ENCODE results near the gene SLC38A1. TPM values are rescaled to one million over a fixed set of nuclear protein-coding genes. Genes with fewer than 3 reads are reported as not detected.

The SLC38A1 gene
- total and polyA plus RNA-seq, 4 donors: 13.7 to 60.3 (median 26.4) TPM

- H3K27ac ChIP-seq (ENCODE audit: low read depth in 1 of 2, low read length in 1 of 2): no peak overlapping the region
- no peaks in the 10 kb centered on the region for H3K27me3 ChIP-seq (ENCODE audit: control insufficient read depth in 3 of 3, insufficient read depth in 3 of 3, low read length in 2 of 3)
- H3K9me3 ChIP-seq (ENCODE audit: control insufficient read depth in 4 of 4, insufficient read depth in 3 of 4, low read length in 3 of 4): no peaks in the 10 kb centered on the region
- peaks cover 0 to 5% (median 0%) of the 10 kb centered on the region in 5 donors for H3K4me1 ChIP-seq (ENCODE audit: control insufficient read depth in 5 of 5, insufficient read depth in 5 of 5, low read length in 5 of 5)
- TF ChIP-seq, protein P1, sequence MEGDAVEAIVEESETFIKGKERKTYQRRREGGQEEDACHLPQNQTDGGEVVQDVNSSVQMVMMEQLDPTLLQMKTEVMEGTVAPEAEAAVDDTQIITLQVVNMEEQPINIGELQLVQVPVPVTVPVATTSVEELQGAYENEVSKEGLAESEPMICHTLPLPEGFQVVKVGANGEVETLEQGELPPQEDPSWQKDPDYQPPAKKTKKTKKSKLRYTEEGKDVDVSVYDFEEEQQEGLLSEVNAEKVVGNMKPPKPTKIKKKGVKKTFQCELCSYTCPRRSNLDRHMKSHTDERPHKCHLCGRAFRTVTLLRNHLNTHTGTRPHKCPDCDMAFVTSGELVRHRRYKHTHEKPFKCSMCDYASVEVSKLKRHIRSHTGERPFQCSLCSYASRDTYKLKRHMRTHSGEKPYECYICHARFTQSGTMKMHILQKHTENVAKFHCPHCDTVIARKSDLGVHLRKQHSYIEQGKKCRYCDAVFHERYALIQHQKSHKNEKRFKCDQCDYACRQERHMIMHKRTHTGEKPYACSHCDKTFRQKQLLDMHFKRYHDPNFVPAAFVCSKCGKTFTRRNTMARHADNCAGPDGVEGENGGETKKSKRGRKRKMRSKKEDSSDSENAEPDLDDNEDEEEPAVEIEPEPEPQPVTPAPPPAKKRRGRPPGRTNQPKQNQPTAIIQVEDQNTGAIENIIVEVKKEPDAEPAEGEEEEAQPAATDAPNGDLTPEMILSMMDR (IDR thresholded peaks at IDR 0.05; ENCODE audit: control extremely low read depth, extremely low read depth): no peak
- H3K9ac ChIP-seq (ENCODE audit: insufficient read depth in 1 of 2, low read length in 2 of 2): no peak overlapping the region
- H3K36me3 ChIP-seq (ENCODE audit: control insufficient read depth in 4 of 4, insufficient read depth in 4 of 4, low read length in 4 of 4): no peaks in the 10 kb centered on the region
- 63 to 84% methylated on average over 2 of the region's 2 CpGs for WGBS, 2 donors
- H3K4me3 ChIP-seq: no peak overlapping the region
- ATAC-seq (ENCODE audit: insufficient read depth, low FRiP score) (no peak), DNase-seq (no peak)
Observed at GRCh38 chr12:46134205-46134811, 134.5 kb downstream of the SLC38A1 start.

- TF ChIP-seq, protein P1 (IDR thresholded peaks at IDR 0.05; ENCODE audit: control extremely low read depth, extremely low read depth): no peak
- Histone ChIP-seq H3K27ac (ENCODE audit: low read depth in 1 of 2, low read length in 1 of 2) (no peak overlapping the region), H3K27me3 (ENCODE audit: control insufficient read depth in 3 of 3, insufficient read depth in 3 of 3, low read length in 2 of 3) (no peaks in the 10 kb centered on the region), H3K36me3 (ENCODE audit: control insufficient read depth in 4 of 4, insufficient read depth in 4 of 4, low read length in 4 of 4) (no peaks in the 10 kb centered on the region), H3K4me3 (no peak overlapping the region), H3K9ac (ENCODE audit: insufficient read depth in 1 of 2, low read length in 2 of 2) (no peak overlapping the region), H3K4me1 (ENCODE audit: control insufficient read depth in 5 of 5, insufficient read depth in 5 of 5, low read length in 5 of 5) (peaks cover 0 to 5% (median 0%) of the 10 kb centered on the region in 5 donors), H3K9me3 (ENCODE audit: control insufficient read depth in 4 of 4, insufficient read depth in 3 of 4, low read length in 3 of 4) (no peaks in the 10 kb centered on the region)
- ATAC-seq (ENCODE audit: insufficient read depth, low FRiP score): peak; percentile 59
- 51 to 69% methylated on average over 2 of the region's 2 CpGs for WGBS, 2 donors
- no peak for DNase-seq
Observed at GRCh38 chr12:46133751-46134150, 135.1 kb downstream of the SLC38A1 start.

Other genes starting within 250 kb of the SLC38A1 start
- 100 to 1,000 TPM; 173 to 258 TPM for gene SLC38A2, start 103.7 kb upstream of the SLC38A1 start, total RNA-seq
- gene SLC38A2, start 103.7 kb upstream of the SLC38A1 start, polyA plus RNA-seq: 10 to 100 TPM; 75.0 to 82.9 TPM